ENCODE results near the gene DUSP12.

- TF ChIP-seq, protein P1, sequence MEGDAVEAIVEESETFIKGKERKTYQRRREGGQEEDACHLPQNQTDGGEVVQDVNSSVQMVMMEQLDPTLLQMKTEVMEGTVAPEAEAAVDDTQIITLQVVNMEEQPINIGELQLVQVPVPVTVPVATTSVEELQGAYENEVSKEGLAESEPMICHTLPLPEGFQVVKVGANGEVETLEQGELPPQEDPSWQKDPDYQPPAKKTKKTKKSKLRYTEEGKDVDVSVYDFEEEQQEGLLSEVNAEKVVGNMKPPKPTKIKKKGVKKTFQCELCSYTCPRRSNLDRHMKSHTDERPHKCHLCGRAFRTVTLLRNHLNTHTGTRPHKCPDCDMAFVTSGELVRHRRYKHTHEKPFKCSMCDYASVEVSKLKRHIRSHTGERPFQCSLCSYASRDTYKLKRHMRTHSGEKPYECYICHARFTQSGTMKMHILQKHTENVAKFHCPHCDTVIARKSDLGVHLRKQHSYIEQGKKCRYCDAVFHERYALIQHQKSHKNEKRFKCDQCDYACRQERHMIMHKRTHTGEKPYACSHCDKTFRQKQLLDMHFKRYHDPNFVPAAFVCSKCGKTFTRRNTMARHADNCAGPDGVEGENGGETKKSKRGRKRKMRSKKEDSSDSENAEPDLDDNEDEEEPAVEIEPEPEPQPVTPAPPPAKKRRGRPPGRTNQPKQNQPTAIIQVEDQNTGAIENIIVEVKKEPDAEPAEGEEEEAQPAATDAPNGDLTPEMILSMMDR (IDR thresholded peaks at IDR 0.05) = no peak
- TF ChIP-seq POLR2A (IDR thresholded peaks at IDR 0.05) (no peak), POLR2AphosphoS5 (IDR thresholded peaks at IDR 0.05; ENCODE audit: insufficient read depth in 1 of 2, low read depth in 1 of 2) (no peak)
Observed at GRCh38 chr1:161738627-161739287, 10.8 kb upstream of the DUSP12 start.

Data from vagina (tissue), 2 donors.